AG10803 (cell line): ENCODE measurements around the gene FBXW9.
A peak's percentile ranks its signal among the peaks of the same experiment; 100 is the strongest.
"Not testable (repeated sequence)": the region's sequence is repeated elsewhere in the genome, so short reads cannot be mapped to it uniquely, and the experiment has no call there.

Experiments used
- DNase-seq: peaks from one replicate; pipeline ENCODE4 v3.0.0; 2010; ENCODE audit warnings: low read depth
- H3K4me3 ChIP-seq: 2 replicates; pipeline ENCODE4 v1.5.1; 2011; ENCODE audit warnings: mild to moderate bottlenecking, low read length, control low read depth
- TF ChIP-seq, protein P1 (sequence below): conservative IDR thresholded peaks from 2 replicates; pipeline ENCODE4 v1.5.1; 2011; ENCODE audit warnings: mild to moderate bottlenecking, low read length, control low read depth, inconsistent platforms

The FBXW9 gene

DNA sequence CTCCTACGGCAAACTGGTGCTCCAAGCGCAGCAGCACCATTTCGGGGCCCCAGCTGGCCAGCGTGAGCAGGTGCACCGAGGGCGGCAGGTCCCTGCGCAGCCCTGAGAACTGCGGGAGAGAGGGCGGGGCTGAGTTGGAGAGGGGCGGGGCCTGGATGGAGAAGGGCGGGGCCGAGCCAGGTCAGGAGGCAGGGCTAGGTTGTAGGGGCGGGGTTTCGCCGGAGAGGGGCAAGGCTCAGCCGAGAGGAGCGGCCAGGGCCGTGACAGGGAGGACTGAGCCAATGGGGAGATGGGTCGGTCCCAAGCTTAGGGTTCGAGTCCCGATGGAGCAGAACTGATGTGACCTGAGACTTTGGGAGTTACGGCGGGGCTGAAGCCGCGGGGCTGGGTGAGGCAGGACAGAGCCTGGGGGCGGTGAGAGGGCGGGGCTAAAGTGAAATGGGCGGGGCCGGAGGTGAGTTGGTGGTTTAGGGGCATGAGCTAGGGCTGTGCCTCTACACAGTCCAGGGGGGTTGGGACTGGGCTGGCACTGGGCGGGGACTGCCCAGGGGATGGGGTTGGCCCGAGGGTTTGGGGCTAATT lies 48.9 kb downstream of the FBXW9 start:
- peak; percentile 16 for DNase-seq
- TF ChIP-seq, protein P1, sequence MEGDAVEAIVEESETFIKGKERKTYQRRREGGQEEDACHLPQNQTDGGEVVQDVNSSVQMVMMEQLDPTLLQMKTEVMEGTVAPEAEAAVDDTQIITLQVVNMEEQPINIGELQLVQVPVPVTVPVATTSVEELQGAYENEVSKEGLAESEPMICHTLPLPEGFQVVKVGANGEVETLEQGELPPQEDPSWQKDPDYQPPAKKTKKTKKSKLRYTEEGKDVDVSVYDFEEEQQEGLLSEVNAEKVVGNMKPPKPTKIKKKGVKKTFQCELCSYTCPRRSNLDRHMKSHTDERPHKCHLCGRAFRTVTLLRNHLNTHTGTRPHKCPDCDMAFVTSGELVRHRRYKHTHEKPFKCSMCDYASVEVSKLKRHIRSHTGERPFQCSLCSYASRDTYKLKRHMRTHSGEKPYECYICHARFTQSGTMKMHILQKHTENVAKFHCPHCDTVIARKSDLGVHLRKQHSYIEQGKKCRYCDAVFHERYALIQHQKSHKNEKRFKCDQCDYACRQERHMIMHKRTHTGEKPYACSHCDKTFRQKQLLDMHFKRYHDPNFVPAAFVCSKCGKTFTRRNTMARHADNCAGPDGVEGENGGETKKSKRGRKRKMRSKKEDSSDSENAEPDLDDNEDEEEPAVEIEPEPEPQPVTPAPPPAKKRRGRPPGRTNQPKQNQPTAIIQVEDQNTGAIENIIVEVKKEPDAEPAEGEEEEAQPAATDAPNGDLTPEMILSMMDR: no peak
- H3K4me3 ChIP-seq: no peak overlapping the region

- TF ChIP-seq, protein P1: no peak
- no peak overlapping the region for H3K4me3 ChIP-seq
- DNase-seq: no peak
Measured at GRCh38 chr19:12647047-12647446, 49.4 kb downstream of the FBXW9 start.

DNA sequence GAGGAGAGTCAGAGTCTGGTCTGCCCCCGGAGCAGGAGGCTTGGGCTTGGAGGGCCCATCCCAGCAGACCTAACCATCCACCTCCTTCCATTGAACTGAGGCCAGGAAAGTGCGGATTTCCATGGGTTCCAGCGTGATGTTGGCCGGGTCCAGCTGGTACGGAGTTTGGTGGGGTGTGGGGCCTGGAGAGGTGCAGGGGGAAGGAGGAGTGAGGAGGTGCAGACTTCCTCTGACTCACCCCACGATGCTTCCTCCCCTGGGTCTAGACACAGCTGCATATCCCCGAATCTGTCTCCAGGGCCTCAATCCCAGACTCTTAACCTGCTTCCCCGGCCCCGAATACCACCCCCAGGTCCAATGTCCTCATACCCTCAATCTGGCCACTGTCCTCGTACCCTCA lies 49.9 kb downstream of the FBXW9 start:
- no peak overlapping the region for H3K4me3 ChIP-seq
- DNase-seq: no peak
- TF ChIP-seq, protein P1: no peak

DNA sequence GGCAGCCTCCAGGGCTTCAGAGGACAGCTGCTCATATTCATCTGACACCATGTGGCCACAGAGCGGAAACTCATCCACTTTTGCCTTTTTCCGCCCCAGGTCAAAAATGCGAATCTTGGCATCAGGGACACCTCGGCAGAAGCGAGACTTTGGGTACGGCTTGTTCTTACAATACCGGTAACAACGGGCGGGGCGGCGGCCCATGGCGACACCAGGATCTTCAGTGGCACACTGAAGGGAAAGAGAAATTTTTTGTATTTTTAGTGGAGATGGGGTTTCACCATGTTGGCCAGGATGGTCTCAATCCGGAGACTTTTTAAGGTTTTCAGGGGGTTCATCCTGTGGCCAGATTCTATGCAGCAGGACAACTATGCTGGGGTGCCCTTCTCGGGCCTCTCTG lies 52.7 kb downstream of the FBXW9 start:
- DNase-seq, H3K4me3 ChIP-seq: not testable (repeated sequence)

DNA sequence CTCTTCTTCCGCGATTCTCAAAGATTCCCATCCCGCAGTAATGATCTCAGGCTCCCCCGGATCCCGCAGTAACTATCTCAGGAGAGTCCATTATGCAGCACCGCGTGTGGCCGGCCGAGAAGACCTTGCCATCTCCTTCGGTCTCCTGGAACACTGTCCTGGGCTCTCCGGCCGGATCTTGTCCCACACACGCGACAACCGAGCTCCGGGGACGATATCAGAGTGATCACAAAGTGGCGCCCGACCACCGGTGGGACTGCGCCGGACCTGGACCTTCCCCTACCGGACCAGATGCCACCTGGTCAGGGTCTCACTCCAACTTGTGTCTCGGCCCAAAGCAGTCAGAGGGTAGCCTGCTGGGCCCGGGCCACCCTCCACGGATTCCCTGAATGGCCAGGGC lies 53.9 kb downstream of the FBXW9 start:
- no peak for DNase-seq
- H3K4me3 ChIP-seq: no peak overlapping the region
- TF ChIP-seq, protein P1: no peak

- no peak overlapping the region for H3K4me3 ChIP-seq
- DNase-seq: no peak
- TF ChIP-seq, protein P1: no peak
Measured at GRCh38 chr19:12641456-12641855, 55.0 kb downstream of the FBXW9 start.

DNA sequence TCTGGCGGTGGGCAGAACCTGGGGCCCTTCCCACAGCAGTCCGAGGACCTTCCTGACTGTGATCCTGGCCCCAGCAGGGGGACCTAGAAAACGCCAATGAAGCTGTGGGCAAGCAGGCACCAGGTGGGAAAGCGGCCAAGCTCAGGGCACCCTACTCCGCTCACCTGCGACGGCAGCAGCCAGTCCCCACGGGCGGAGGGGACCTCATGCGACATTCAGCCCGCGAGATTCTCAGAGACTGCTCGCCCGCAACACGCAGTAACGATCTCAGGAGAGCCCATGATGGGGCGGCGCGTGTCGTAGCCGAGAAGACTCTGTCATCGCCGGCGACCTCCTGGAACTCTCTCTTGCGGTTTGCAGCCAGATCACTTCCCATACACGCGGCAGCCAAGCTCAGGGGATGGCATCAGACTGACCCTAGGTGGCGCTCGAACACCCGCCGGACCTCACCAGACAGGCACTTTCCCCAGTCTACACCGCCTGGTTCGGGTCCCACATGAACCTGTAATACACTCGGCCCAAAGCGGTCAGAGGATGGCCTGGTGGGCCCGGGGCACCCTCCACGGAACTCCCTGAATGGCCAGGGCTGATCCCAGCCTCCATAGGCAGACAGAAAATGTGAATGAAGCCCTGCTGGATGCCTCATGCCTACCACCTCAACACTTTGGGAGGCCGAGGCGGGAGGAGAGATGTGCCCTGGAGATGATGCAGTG lies 56.4 kb downstream of the FBXW9 start:
- H3K4me3 ChIP-seq: peak overlapping the region; percentile 43
- TF ChIP-seq, protein P1: peak; percentile 73
- peak; percentile 80 for DNase-seq
